Activated CD8-positive, alpha-beta T cell treated with anti-CD3 and anti-CD28 coated beads for 36 hours (primary cell): ENCODE measurements around the gene MRM2. TPM values are rescaled to one million over a fixed set of nuclear protein-coding genes. Genes with fewer than 3 reads are reported as not detected.

ENCODE experiments used
- ATAC-seq: fragments of 200-7000 bp; cut with Tn5 transposase; one replicate; pipeline ENCODE4 v1.10.0; 2021; ENCODE audit warnings: mild to moderate bottlenecking, moderate library complexity
- CTCF ChIA-PET: fragments of 350-600 bp; sonication (Branson Sonifier 250); formaldehyde crosslinking; loops from one replicate; lab custom pipeline; 2021; ENCODE audit warnings: antibody characterized with exemption; lab: Charles Lee
- POLR2A ChIA-PET: fragments of 350-600 bp; sonication (Branson Sonifier 250); formaldehyde crosslinking; loops from one replicate; lab custom pipeline; 2021; ENCODE audit warnings: antibody characterized with exemption; lab: Charles Lee
- DNase-seq: peaks from one replicate; pipeline ENCODE4 v3.0.0-alpha.2; 2020
- H3K27ac Mint-ChIP-seq: one replicate; pipeline ENCODE4 v1.8.0; 2021; ENCODE audit warnings: mild to moderate bottlenecking, mixed read lengths
- H3K27me3 Mint-ChIP-seq: one replicate; pipeline ENCODE4 v1.8.0; 2021; ENCODE audit warnings: mixed read lengths
- H3K36me3 Mint-ChIP-seq: one replicate; pipeline ENCODE4 v1.8.0; 2021; ENCODE audit warnings: low read depth, mixed read lengths
- H3K4me1 Mint-ChIP-seq: one replicate; pipeline ENCODE4 v1.8.0; 2021; ENCODE audit warnings: low read depth, mixed read lengths
- H3K4me3 Mint-ChIP-seq: one replicate; pipeline ENCODE4 v1.8.0; 2021; ENCODE audit warnings: mild to moderate bottlenecking, moderate library complexity, mixed read lengths
- H3K9me3 Mint-ChIP-seq: one replicate; pipeline ENCODE4 v1.8.0; 2021; ENCODE audit warnings: mixed read lengths
- intact Hi-C: fragments of 100-400 bp; cut with micrococcal nuclease; formaldehyde crosslinking; loops from one replicate; pipeline ENCODE4 v1.10.0; 2022
- total RNA-seq, 2 experiments: library from RNA; stranded (reverse); gene quantifications; one replicate each; pipeline ENCODE4 v1.2.3, GENCODE V29; 2021
- TF ChIP-seq, protein P1 (sequence below): fragments of 200-600 bp; IDR thresholded peaks from one replicate; pipeline ENCODE4 v1.8.0; 2022; ENCODE audit warnings: antibody characterized with exemption, mild to moderate bottlenecking

Gene MRM2
- total RNA-seq, 2 experiments from 2014 or later: 30.3 to 31.9 TPM

DNA sequence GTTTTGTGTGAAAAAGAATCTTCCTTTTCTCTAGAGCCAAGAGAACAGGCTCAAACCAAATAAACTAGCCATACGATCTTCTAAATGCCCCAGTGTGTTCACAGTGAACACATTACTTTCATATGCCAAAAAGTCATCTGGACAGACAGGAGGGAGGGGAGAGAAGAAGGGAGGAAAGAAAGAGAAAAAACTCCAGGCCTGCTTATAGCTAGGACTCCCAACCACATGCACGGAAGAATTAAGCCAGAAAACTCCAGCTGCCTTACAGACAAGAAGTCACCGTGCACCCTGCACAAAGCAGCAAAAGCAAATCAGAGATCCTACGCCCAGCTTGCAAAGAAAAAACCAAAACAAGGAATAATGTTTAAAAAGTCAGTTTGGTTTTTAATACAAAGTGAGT is 37.9 kb upstream of the MRM2 start:
- ChIA-PET POLR2A (no interaction called here), CTCF (no interaction called here)
- no peaks in the 10 kb centered on the region for H3K36me3 Mint-ChIP-seq
- H3K4me3 Mint-ChIP-seq: no peak overlapping the region
- H3K9me3 Mint-ChIP-seq: no peaks in the 10 kb centered on the region
- H3K27ac Mint-ChIP-seq: no peak overlapping the region
- DNase-seq (no peak), ATAC-seq (no peak)
- intact Hi-C loops: no loop called here
- no peaks in the 10 kb centered on the region for H3K27me3 Mint-ChIP-seq
- TF ChIP-seq, protein P1, sequence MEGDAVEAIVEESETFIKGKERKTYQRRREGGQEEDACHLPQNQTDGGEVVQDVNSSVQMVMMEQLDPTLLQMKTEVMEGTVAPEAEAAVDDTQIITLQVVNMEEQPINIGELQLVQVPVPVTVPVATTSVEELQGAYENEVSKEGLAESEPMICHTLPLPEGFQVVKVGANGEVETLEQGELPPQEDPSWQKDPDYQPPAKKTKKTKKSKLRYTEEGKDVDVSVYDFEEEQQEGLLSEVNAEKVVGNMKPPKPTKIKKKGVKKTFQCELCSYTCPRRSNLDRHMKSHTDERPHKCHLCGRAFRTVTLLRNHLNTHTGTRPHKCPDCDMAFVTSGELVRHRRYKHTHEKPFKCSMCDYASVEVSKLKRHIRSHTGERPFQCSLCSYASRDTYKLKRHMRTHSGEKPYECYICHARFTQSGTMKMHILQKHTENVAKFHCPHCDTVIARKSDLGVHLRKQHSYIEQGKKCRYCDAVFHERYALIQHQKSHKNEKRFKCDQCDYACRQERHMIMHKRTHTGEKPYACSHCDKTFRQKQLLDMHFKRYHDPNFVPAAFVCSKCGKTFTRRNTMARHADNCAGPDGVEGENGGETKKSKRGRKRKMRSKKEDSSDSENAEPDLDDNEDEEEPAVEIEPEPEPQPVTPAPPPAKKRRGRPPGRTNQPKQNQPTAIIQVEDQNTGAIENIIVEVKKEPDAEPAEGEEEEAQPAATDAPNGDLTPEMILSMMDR: no peak
- H3K4me1 Mint-ChIP-seq: no peaks in the 10 kb centered on the region

DNA sequence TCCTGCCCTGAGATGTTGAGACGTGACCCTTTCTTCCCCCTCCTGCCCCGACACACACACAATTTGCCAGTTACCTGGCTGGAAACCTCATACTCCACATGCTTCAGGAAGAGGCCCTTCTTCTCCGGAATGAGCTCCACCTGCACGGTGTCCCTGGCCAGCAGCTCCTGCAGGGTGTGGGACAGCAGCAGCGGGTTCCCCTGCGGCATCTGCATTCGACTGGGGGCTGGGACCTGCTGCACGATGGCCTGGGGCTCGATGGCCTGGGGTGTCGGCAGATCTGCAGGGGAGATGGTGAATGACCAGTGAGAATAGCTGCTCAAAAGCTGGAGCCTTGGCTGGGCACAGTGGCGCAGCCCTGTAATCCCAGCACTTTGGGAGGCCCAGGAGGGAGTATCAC is 36.0 kb upstream of the MRM2 start:
- CTCF ChIA-PET: no interaction called here
- POLR2A ChIA-PET: no interaction called here
- no peak overlapping the region for H3K4me3 Mint-ChIP-seq
- no peak for DNase-seq
- no peaks in the 10 kb centered on the region for H3K4me1 Mint-ChIP-seq
- H3K36me3 Mint-ChIP-seq: peaks cover 3% of the 10 kb centered on the region
- TF ChIP-seq, protein P1: no peak
- H3K9me3 Mint-ChIP-seq: no peaks in the 10 kb centered on the region
- ATAC-seq: no peak
- H3K27ac Mint-ChIP-seq: no peak overlapping the region
- no peaks in the 10 kb centered on the region for H3K27me3 Mint-ChIP-seq
- intact Hi-C loops: no loop called here

DNA sequence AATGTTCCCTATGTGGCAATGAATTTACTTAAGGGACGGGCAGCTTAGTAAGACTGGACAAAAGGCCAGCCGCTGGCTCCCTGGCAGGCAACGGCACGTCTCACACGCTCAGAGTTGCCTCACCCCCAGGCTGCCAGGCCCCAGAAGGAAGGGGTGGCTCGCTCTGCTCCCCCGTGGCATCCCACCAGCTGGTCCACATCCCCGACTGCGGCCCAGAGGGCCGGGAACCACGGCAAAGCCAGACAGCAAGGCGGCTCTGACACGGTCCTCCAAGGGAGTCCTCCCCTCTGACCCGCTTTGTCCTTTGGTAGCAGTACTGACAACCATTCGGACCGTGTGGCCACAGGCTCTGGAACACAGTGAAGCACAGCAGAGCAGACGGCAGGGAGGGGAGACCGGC is 34.1 kb upstream of the MRM2 start:
- DNase-seq (no peak), ATAC-seq (no peak)
- TF ChIP-seq, protein P1: no peak
- CTCF ChIA-PET: no interaction called here
- Mint-ChIP-seq H3K4me1 (no peaks in the 10 kb centered on the region), H3K4me3 (no peak overlapping the region), H3K9me3 (no peaks in the 10 kb centered on the region), H3K27ac (no peak overlapping the region), H3K36me3 (peaks cover 3% of the 10 kb centered on the region), H3K27me3 (no peaks in the 10 kb centered on the region)
- intact Hi-C loops: no loop called here
- POLR2A ChIA-PET: no interaction called here

DNA sequence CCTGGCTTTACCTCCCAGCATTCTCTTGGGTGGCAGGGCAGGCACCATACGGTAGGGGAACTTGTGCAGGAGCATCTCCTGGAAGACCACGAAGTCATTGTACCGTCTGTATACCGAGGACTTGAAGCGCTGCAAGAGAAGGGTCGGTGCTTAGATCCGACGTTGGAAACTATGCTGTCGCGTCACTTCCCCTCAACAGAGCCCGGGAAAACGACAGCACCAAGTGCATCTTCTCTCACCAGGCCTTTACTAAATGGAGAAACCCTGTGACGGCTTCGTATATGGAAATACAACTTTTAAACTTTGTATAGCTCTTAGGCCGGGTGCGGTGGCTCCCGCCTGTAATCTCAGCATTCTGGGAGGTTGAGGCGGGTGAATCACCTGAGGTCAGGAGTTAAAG is 33.1 kb upstream of the MRM2 start:
- Mint-ChIP-seq H3K27me3 (no peaks in the 10 kb centered on the region), H3K36me3 (peaks cover 3% of the 10 kb centered on the region), H3K4me1 (no peaks in the 10 kb centered on the region), H3K27ac (no peak overlapping the region), H3K4me3 (no peak overlapping the region), H3K9me3 (no peaks in the 10 kb centered on the region)
- POLR2A ChIA-PET: no interaction called here
- no peak for DNase-seq
- ATAC-seq: no peak
- TF ChIP-seq, protein P1: no peak
- CTCF ChIA-PET: no interaction called here
- intact Hi-C loops: no loop called here

DNA sequence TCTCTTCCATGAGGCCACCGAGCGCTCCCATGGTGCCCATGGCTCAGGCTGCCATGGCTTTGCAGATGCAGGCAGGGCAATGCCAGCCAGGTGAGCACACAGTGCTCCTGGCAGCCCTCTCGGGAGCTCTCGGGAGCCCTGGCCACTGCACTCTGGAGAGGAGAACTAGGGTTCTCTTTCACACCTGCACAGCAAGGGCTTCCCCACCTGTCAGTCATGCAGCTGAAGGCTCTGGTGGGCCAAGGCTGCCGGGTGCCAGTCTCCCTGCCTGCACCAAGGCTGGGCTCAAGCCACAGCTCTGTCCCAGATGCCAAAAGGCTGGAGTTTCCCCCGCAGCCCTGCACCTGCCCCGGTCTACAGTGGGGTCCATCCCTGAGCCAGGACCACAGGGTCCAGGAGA is 32.7 kb upstream of the MRM2 start:
- ChIA-PET POLR2A (no interaction called here), CTCF (no interaction called here)
- no peak for DNase-seq
- Mint-ChIP-seq H3K9me3 (no peaks in the 10 kb centered on the region), H3K4me3 (no peak overlapping the region), H3K4me1 (no peaks in the 10 kb centered on the region), H3K36me3 (peaks cover 3% of the 10 kb centered on the region), H3K27me3 (no peaks in the 10 kb centered on the region), H3K27ac (no peak overlapping the region)
- ATAC-seq: no peak
- TF ChIP-seq, protein P1: no peak
- intact Hi-C loops: no loop called here
